DND-41 (cell line): ENCODE data around the gene GRIA1.

Experiments used
- ATAC-seq: fragments of 200-7000 bp; cut with Tn5 transposase; 3 replicates; pipeline ENCODE4 v1.9.1; 2021; ENCODE audit warnings: low read depth; ENCODE audit not compliant: insufficient read depth
- DNase-seq: peaks from one replicate; pipeline ENCODE4 v3.0.0-alpha.2; 2020
- H2AFZ ChIP-seq: 2 replicates; pipeline ENCODE4 v1.6.0; 2012; ENCODE audit warnings: low read depth, low read length
- H3K27ac ChIP-seq: 2 replicates; pipeline ENCODE4 v1.5.1; 2012; ENCODE audit warnings: low read length, inconsistent platforms
- H3K27me3 ChIP-seq: fragments of 200-600 bp; sonication (generic); 2 replicates; pipeline ENCODE4 v1.6.0; 2012; ENCODE audit warnings: low read length, mild to moderate bottlenecking, inconsistent platforms; ENCODE audit not compliant: insufficient read depth, poor library complexity
- H3K36me3 ChIP-seq: 2 replicates; pipeline ENCODE4 v1.5.1; 2012; ENCODE audit warnings: low read length, inconsistent platforms; ENCODE audit not compliant: insufficient read depth
- H3K4me1 ChIP-seq: 2 replicates; pipeline ENCODE4 v1.5.1; 2012; ENCODE audit warnings: mild to moderate bottlenecking, low read length; ENCODE audit not compliant: insufficient read depth
- H3K4me2 ChIP-seq: 2 replicates; pipeline ENCODE4 v1.6.0; 2012; ENCODE audit warnings: mild to moderate bottlenecking, moderate library complexity, low read length, inconsistent platforms; ENCODE audit not compliant: insufficient read depth
- H3K4me3 ChIP-seq, 2 experiments: fragments of 200-600 bp in 1 of 2; shearing (Covaris generic) in 1 of 2; 2 replicates each; pipeline ENCODE4 v1.5.1; 2012 to 2016; ENCODE audit warnings: inconsistent platforms in 2 of 2, low read length in 2 of 2, mild to moderate bottlenecking in 2 of 2, low read depth in 1 of 2, moderate library complexity in 1 of 2
- H3K79me2 ChIP-seq: 2 replicates; pipeline ENCODE4 v1.6.0; 2012; ENCODE audit warnings: low read length, inconsistent platforms; ENCODE audit not compliant: insufficient read depth
- H3K9ac ChIP-seq: 2 replicates; pipeline ENCODE4 v1.6.0; 2012; ENCODE audit warnings: low read depth, mild to moderate bottlenecking, inconsistent platforms, low read length, moderate library complexity
- H3K9me3 ChIP-seq: 2 replicates; pipeline ENCODE4 v1.5.1; 2012; ENCODE audit warnings: low read length, moderate library complexity, mild to moderate bottlenecking, inconsistent platforms; ENCODE audit not compliant: insufficient read depth, severe bottlenecking
- H4K20me1 ChIP-seq: 2 replicates; pipeline ENCODE4 v1.6.0; 2012; ENCODE audit warnings: low read length; ENCODE audit not compliant: insufficient read depth
- EZH2 ChIP-seq: IDR thresholded peaks from 3 replicates; pipeline ENCODE4 v1.6.1; 2012; ENCODE audit warnings: borderline replicate concordance, low read depth, mild to moderate bottlenecking, moderate library complexity, low read length, inconsistent platforms; ENCODE audit not compliant: severe bottlenecking
- TF ChIP-seq, protein P1 (sequence below): IDR thresholded peaks from 2 replicates; pipeline ENCODE4 v1.5.1; 2012; ENCODE audit warnings: borderline replicate concordance, low read length, moderate library complexity, mild to moderate bottlenecking; ENCODE audit not compliant: poor library complexity, severe bottlenecking; ENCODE audit errors: extremely low read depth

Gene GRIA1

DNA sequence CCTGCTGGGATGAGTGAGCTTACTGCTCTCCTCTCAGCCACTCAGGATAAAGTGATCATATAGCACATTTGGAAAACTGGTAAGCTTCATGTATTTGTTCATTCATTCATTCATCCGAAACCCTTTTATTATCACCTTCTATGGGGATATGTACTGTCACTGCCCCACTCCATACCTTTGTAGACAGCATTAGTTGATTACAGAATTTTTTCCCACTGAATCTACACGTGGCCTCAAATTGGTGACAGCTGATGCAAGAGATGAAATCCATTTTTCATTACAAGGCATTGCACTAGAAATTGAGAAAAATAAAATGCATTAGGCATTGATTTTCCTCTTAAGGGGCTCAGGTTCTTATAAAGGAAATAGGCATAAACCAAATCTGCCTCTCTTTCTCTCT lies 9.7 kb downstream of the GRIA1 start:
- H4K20me1 ChIP-seq = no peaks in the 10 kb centered on the region
- no peaks in the 10 kb centered on the region for H3K4me1 ChIP-seq
- no peak overlapping the region for H3K27ac ChIP-seq
- no peaks in the 10 kb centered on the region for H3K79me2 ChIP-seq
- H3K9me3 ChIP-seq = no peaks in the 10 kb centered on the region
- no peak overlapping the region for H3K9ac ChIP-seq
- H3K27me3 ChIP-seq = no peaks in the 10 kb centered on the region
- no peak overlapping the region for H3K4me2 ChIP-seq
- H3K36me3 ChIP-seq = no peaks in the 10 kb centered on the region
- ATAC-seq = no peak
- H3K4me3 ChIP-seq = no peak overlapping the region
- DNase-seq = no peak
- no peak overlapping the region for H2AFZ ChIP-seq
- TF ChIP-seq, protein P1, sequence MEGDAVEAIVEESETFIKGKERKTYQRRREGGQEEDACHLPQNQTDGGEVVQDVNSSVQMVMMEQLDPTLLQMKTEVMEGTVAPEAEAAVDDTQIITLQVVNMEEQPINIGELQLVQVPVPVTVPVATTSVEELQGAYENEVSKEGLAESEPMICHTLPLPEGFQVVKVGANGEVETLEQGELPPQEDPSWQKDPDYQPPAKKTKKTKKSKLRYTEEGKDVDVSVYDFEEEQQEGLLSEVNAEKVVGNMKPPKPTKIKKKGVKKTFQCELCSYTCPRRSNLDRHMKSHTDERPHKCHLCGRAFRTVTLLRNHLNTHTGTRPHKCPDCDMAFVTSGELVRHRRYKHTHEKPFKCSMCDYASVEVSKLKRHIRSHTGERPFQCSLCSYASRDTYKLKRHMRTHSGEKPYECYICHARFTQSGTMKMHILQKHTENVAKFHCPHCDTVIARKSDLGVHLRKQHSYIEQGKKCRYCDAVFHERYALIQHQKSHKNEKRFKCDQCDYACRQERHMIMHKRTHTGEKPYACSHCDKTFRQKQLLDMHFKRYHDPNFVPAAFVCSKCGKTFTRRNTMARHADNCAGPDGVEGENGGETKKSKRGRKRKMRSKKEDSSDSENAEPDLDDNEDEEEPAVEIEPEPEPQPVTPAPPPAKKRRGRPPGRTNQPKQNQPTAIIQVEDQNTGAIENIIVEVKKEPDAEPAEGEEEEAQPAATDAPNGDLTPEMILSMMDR = no peak
- no peak for TF ChIP-seq EZH2

GRCh38 chr5:153504726-153505125 lies 14.3 kb downstream of the GRIA1 start:
- Histone ChIP-seq H2AFZ (no peak overlapping the region), H3K9ac (no peak overlapping the region), H3K9me3 (no peaks in the 10 kb centered on the region), H3K27me3 (no peaks in the 10 kb centered on the region), H3K36me3 (no peaks in the 10 kb centered on the region), H3K4me2 (no peak overlapping the region), H3K4me1 (no peaks in the 10 kb centered on the region), H3K27ac (no peak overlapping the region), H3K79me2 (no peaks in the 10 kb centered on the region), H3K4me3 (no peak overlapping the region), H4K20me1 (no peaks in the 10 kb centered on the region)
- TF ChIP-seq, protein P1 = no peak
- TF ChIP-seq EZH2 = no peak
- no peak for DNase-seq
- no peak for ATAC-seq

GRCh38 chr5:153508700-153509099 lies 18.2 kb downstream of the GRIA1 start:
- no peak overlapping the region for H3K4me2 ChIP-seq
- TF ChIP-seq, protein P1 = no peak
- TF ChIP-seq EZH2 = no peak
- no peaks in the 10 kb centered on the region for H3K4me1 ChIP-seq
- H3K27me3 ChIP-seq = no peaks in the 10 kb centered on the region
- H3K9ac ChIP-seq = no peak overlapping the region
- no peak overlapping the region for H3K27ac ChIP-seq
- no peaks in the 10 kb centered on the region for H3K79me2 ChIP-seq
- H4K20me1 ChIP-seq = no peaks in the 10 kb centered on the region
- H2AFZ ChIP-seq = no peak overlapping the region
- DNase-seq (no peak), ATAC-seq (no peak)
- no peak overlapping the region for H3K4me3 ChIP-seq
- no peaks in the 10 kb centered on the region for H3K9me3 ChIP-seq
- no peaks in the 10 kb centered on the region for H3K36me3 ChIP-seq

DNA sequence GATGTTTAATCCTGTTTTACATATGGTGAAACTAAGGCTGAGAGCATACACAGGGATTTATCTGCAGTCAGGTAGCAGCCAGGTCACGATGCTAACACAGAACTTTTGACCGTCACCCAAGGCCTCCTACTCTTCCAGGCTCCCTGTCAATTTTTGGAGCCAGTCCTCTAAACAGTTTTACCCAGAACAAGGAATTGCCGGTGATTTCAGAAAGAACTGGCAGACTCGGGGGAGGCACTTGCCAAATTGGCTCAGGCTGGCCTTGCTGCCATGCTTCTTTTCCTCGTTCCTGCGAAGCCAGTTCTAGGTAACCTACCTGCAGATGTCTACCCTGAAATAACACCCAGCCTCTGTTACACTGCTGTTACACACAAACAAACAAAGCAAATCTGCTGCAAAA lies 21.2 kb downstream of the GRIA1 start:
- DNase-seq = no peak
- no peak overlapping the region for H2AFZ ChIP-seq
- no peak for ATAC-seq
- TF ChIP-seq EZH2 = no peak
- TF ChIP-seq, protein P1 = no peak
- no peaks in the 10 kb centered on the region for H3K79me2 ChIP-seq
- no peak overlapping the region for H3K9ac ChIP-seq
- no peaks in the 10 kb centered on the region for H3K4me1 ChIP-seq
- no peaks in the 10 kb centered on the region for H3K27me3 ChIP-seq
- H3K36me3 ChIP-seq = no peaks in the 10 kb centered on the region
- peaks cover 2% of the 10 kb centered on the region for H3K9me3 ChIP-seq
- H4K20me1 ChIP-seq = no peaks in the 10 kb centered on the region
- H3K4me3 ChIP-seq = no peak overlapping the region
- no peak overlapping the region for H3K4me2 ChIP-seq
- H3K27ac ChIP-seq = no peak overlapping the region
